ENCODE measurements around the gene PRR36.

The PRR36 gene

GRCh38 chr19:7845390-7846154 is 28.6 kb downstream of the PRR36 start:
- no peaks in the 10 kb centered on the region for H3K36me3 ChIP-seq (ENCODE audit: control insufficient read depth in 2 of 2, insufficient read depth in 2 of 2, low read length in 2 of 2)
- no peak overlapping the region for H3K27ac ChIP-seq (ENCODE audit: low read depth in 2 of 2, low read length in 2 of 2)
- H3K4me1 ChIP-seq (ENCODE audit: control insufficient read depth in 2 of 2, insufficient read depth in 2 of 2, low read length in 2 of 2): peaks cover 0 to 3% of the 10 kb centered on the region in 2 donors
- H3K27me3 ChIP-seq (ENCODE audit: control insufficient read depth in 2 of 2, insufficient read depth in 2 of 2, low read length in 2 of 2): no peaks in the 10 kb centered on the region
- no peak overlapping the region for H3K9ac ChIP-seq (ENCODE audit: low read depth in 1 of 2, low read length in 2 of 2)
- H3K4me3 ChIP-seq (ENCODE audit: low read length in 2 of 2): no peak overlapping the region
- no peaks in the 10 kb centered on the region for H3K9me3 ChIP-seq (ENCODE audit: control insufficient read depth in 2 of 2, low read length in 2 of 2)

- no peak overlapping the region for H3K27ac ChIP-seq (ENCODE audit: low read depth in 2 of 2, low read length in 2 of 2)
Measured at GRCh38 chr19:7844951-7845350, 29.2 kb downstream of the PRR36 start.

GRCh38 chr19:7844405-7844804 is 29.8 kb downstream of the PRR36 start:
- Histone ChIP-seq H3K36me3 (ENCODE audit: control insufficient read depth in 2 of 2, insufficient read depth in 2 of 2, low read length in 2 of 2) (no peaks in the 10 kb centered on the region), H3K9me3 (ENCODE audit: control insufficient read depth in 2 of 2, low read length in 2 of 2) (no peaks in the 10 kb centered on the region), H3K27me3 (ENCODE audit: control insufficient read depth in 2 of 2, insufficient read depth in 2 of 2, low read length in 2 of 2) (no peaks in the 10 kb centered on the region), H3K9ac (ENCODE audit: low read depth in 1 of 2, low read length in 2 of 2) (no peak overlapping the region), H3K4me1 (ENCODE audit: control insufficient read depth in 2 of 2, insufficient read depth in 2 of 2, low read length in 2 of 2) (no peaks in the 10 kb centered on the region), H3K27ac (ENCODE audit: low read depth in 2 of 2, low read length in 2 of 2) (no peak overlapping the region), H3K4me3 (ENCODE audit: low read length in 2 of 2) (no peak overlapping the region)

More at GRCh38 chr19:7844951-7845350, 29.2 kb downstream of the PRR36 start:
- peaks cover 0 to under 1% of the 10 kb centered on the region in 2 donors for H3K4me1 ChIP-seq (ENCODE audit: control insufficient read depth in 2 of 2, insufficient read depth in 2 of 2, low read length in 2 of 2)
- no peaks in the 10 kb centered on the region for H3K36me3 ChIP-seq (ENCODE audit: control insufficient read depth in 2 of 2, insufficient read depth in 2 of 2, low read length in 2 of 2)
- no peaks in the 10 kb centered on the region for H3K9me3 ChIP-seq (ENCODE audit: control insufficient read depth in 2 of 2, low read length in 2 of 2)
- no peak overlapping the region for H3K9ac ChIP-seq (ENCODE audit: low read depth in 1 of 2, low read length in 2 of 2)
- no peak overlapping the region for H3K4me3 ChIP-seq (ENCODE audit: low read length in 2 of 2)
- no peaks in the 10 kb centered on the region for H3K27me3 ChIP-seq (ENCODE audit: control insufficient read depth in 2 of 2, insufficient read depth in 2 of 2, low read length in 2 of 2)

- H3K4me3 ChIP-seq (ENCODE audit: low read length in 2 of 2): no peak overlapping the region
- H3K9ac ChIP-seq (ENCODE audit: low read depth in 1 of 2, low read length in 2 of 2): no peak overlapping the region
- no peaks in the 10 kb centered on the region for H3K36me3 ChIP-seq (ENCODE audit: control insufficient read depth in 2 of 2, insufficient read depth in 2 of 2, low read length in 2 of 2)
- H3K27me3 ChIP-seq (ENCODE audit: control insufficient read depth in 2 of 2, insufficient read depth in 2 of 2, low read length in 2 of 2): no peaks in the 10 kb centered on the region
- H3K9me3 ChIP-seq (ENCODE audit: control insufficient read depth in 2 of 2, low read length in 2 of 2): no peaks in the 10 kb centered on the region
- no peak overlapping the region for H3K27ac ChIP-seq (ENCODE audit: low read depth in 2 of 2, low read length in 2 of 2)
- H3K4me1 ChIP-seq (ENCODE audit: control insufficient read depth in 2 of 2, insufficient read depth in 2 of 2, low read length in 2 of 2): no peaks in the 10 kb centered on the region
Measured at GRCh38 chr19:7843521-7843920, 30.7 kb downstream of the PRR36 start.

- no peak overlapping the region for H3K27ac ChIP-seq (ENCODE audit: low read depth in 2 of 2, low read length in 2 of 2)
- H3K4me3 ChIP-seq (ENCODE audit: low read length in 2 of 2): no peak overlapping the region
- no peaks in the 10 kb centered on the region for H3K36me3 ChIP-seq (ENCODE audit: control insufficient read depth in 2 of 2, insufficient read depth in 2 of 2, low read length in 2 of 2)
- no peaks in the 10 kb centered on the region for H3K4me1 ChIP-seq (ENCODE audit: control insufficient read depth in 2 of 2, insufficient read depth in 2 of 2, low read length in 2 of 2)
- no peaks in the 10 kb centered on the region for H3K9me3 ChIP-seq (ENCODE audit: control insufficient read depth in 2 of 2, low read length in 2 of 2)
- H3K27me3 ChIP-seq (ENCODE audit: control insufficient read depth in 2 of 2, insufficient read depth in 2 of 2, low read length in 2 of 2): no peaks in the 10 kb centered on the region
- H3K9ac ChIP-seq (ENCODE audit: low read depth in 1 of 2, low read length in 2 of 2): no peak overlapping the region
Measured at GRCh38 chr19:7842661-7843294, 31.4 kb downstream of the PRR36 start.

- H3K9me3 ChIP-seq (ENCODE audit: control insufficient read depth in 2 of 2, low read length in 2 of 2): no peaks in the 10 kb centered on the region
Measured at GRCh38 chr19:7841751-7842660, 32.2 kb downstream of the PRR36 start.

GRCh38 chr19:7840629-7841028 is 33.6 kb downstream of the PRR36 start:
- H3K27me3 ChIP-seq (ENCODE audit: control insufficient read depth in 2 of 2, insufficient read depth in 2 of 2, low read length in 2 of 2): no peaks in the 10 kb centered on the region
- no peaks in the 10 kb centered on the region for H3K4me1 ChIP-seq (ENCODE audit: control insufficient read depth in 2 of 2, insufficient read depth in 2 of 2, low read length in 2 of 2)
- no peak overlapping the region for H3K27ac ChIP-seq (ENCODE audit: low read depth in 2 of 2, low read length in 2 of 2)
- no peaks in the 10 kb centered on the region for H3K9me3 ChIP-seq (ENCODE audit: control insufficient read depth in 2 of 2, low read length in 2 of 2)
- no peak overlapping the region for H3K9ac ChIP-seq (ENCODE audit: low read depth in 1 of 2, low read length in 2 of 2)
- H3K36me3 ChIP-seq (ENCODE audit: control insufficient read depth in 2 of 2, insufficient read depth in 2 of 2, low read length in 2 of 2): no peaks in the 10 kb centered on the region
- no peak overlapping the region for H3K4me3 ChIP-seq (ENCODE audit: low read length in 2 of 2)

More at GRCh38 chr19:7841751-7842660, 32.2 kb downstream of the PRR36 start:
- Histone ChIP-seq H3K27me3 (ENCODE audit: control insufficient read depth in 2 of 2, insufficient read depth in 2 of 2, low read length in 2 of 2) (no peaks in the 10 kb centered on the region), H3K4me1 (ENCODE audit: control insufficient read depth in 2 of 2, insufficient read depth in 2 of 2, low read length in 2 of 2) (no peaks in the 10 kb centered on the region), H3K4me3 (ENCODE audit: low read length in 2 of 2) (no peak overlapping the region), H3K9ac (ENCODE audit: low read depth in 1 of 2, low read length in 2 of 2) (no peak overlapping the region), H3K36me3 (ENCODE audit: control insufficient read depth in 2 of 2, insufficient read depth in 2 of 2, low read length in 2 of 2) (no peaks in the 10 kb centered on the region), H3K27ac (ENCODE audit: low read depth in 2 of 2, low read length in 2 of 2) (no peak overlapping the region)

GRCh38 chr19:7839476-7839875 is 34.7 kb downstream of the PRR36 start:
- Histone ChIP-seq H3K27me3 (ENCODE audit: control insufficient read depth in 2 of 2, insufficient read depth in 2 of 2, low read length in 2 of 2) (no peaks in the 10 kb centered on the region), H3K9ac (ENCODE audit: low read depth in 1 of 2, low read length in 2 of 2) (no peak overlapping the region), H3K4me1 (ENCODE audit: control insufficient read depth in 2 of 2, insufficient read depth in 2 of 2, low read length in 2 of 2) (peaks cover 0 to 2% of the 10 kb centered on the region in 2 donors), H3K36me3 (ENCODE audit: control insufficient read depth in 2 of 2, insufficient read depth in 2 of 2, low read length in 2 of 2) (no peaks in the 10 kb centered on the region), H3K9me3 (ENCODE audit: control insufficient read depth in 2 of 2, low read length in 2 of 2) (no peaks in the 10 kb centered on the region), H3K4me3 (ENCODE audit: low read length in 2 of 2) (no peak overlapping the region), H3K27ac (ENCODE audit: low read depth in 2 of 2, low read length in 2 of 2) (no peak overlapping the region)

GRCh38 chr19:7833225-7834099 is 40.7 kb downstream of the PRR36 start:
- Histone ChIP-seq H3K27ac (ENCODE audit: low read depth in 2 of 2, low read length in 2 of 2) (peak overlapping the region; percentile 72 to 83), H3K27me3 (ENCODE audit: control insufficient read depth in 2 of 2, insufficient read depth in 2 of 2, low read length in 2 of 2) (no peaks in the 10 kb centered on the region), H3K9me3 (ENCODE audit: control insufficient read depth in 2 of 2, low read length in 2 of 2) (no peaks in the 10 kb centered on the region), H3K9ac (ENCODE audit: low read depth in 1 of 2, low read length in 2 of 2) (peak overlapping the region; percentile 11 to 49), H3K36me3 (ENCODE audit: control insufficient read depth in 2 of 2, insufficient read depth in 2 of 2, low read length in 2 of 2) (no peaks in the 10 kb centered on the region), H3K4me3 (ENCODE audit: low read length in 2 of 2) (peak overlapping the region; percentile 7 to 10), H3K4me1 (ENCODE audit: control insufficient read depth in 2 of 2, insufficient read depth in 2 of 2, low read length in 2 of 2) (peaks cover 13 to 33% of the 10 kb centered on the region in 2 donors)
